HEK293 (cell line): ENCODE results near the gene ETNPPL.

ENCODE experiments used
- CTCF ChIA-PET: fragments of 350-600 bp; formaldehyde crosslinking; extraction: SDS; loops from one replicate; lab custom pipeline; 2021; ENCODE audit warnings: antibody characterized with exemption; lab: Yijun Ruan, JAX
- POLR2A ChIA-PET: fragments of 300-600 bp; formaldehyde crosslinking; extraction: SDS; loops from one replicate; lab custom pipeline; 2020; ENCODE audit warnings: antibody characterized with exemption, inconsistent platforms; lab: Yijun Ruan, JAX
- H3K27ac ChIP-seq: fragments of 200-500 bp; sonication (Bioruptor generic); 2 replicates; pipeline ENCODE4 v1.5.1; 2014; ENCODE audit warnings: low read depth, low read length, control low read depth, inconsistent platforms; ENCODE audit errors: extremely low read depth
- H3K36me3 ChIP-seq, 2 experiments: fragments of 200-500 bp in 1 of 2; sonication (Bioruptor generic) in 1 of 2; 1 replicate in 1 of 2; 2 replicates in 1 of 2; pipeline ENCODE4 v1.5.1; 2014 to 2017; ENCODE audit warnings: inconsistent platforms in 2 of 2, low read length in 2 of 2; ENCODE audit not compliant: control insufficient read depth in 2 of 2, insufficient read depth in 1 of 2
- H3K4me1 ChIP-seq: fragments of 200-500 bp; sonication (Bioruptor generic); 2 replicates; pipeline ENCODE4 v1.5.1; 2014; ENCODE audit warnings: mild to moderate bottlenecking, low read length, inconsistent platforms; ENCODE audit not compliant: control insufficient read depth, insufficient read depth
- H3K4me3 ChIP-seq: 2 replicates; pipeline ENCODE4 v1.5.1; 2011; ENCODE audit warnings: low read depth, mild to moderate bottlenecking, control low read depth, low read length, moderate library complexity
- H3K9me3 ChIP-seq: fragments of 200-500 bp; sonication (Bioruptor generic); 2 replicates; pipeline ENCODE4 v1.5.1; 2014; ENCODE audit warnings: low read depth, low read length, inconsistent platforms; ENCODE audit not compliant: control insufficient read depth, insufficient read depth
- RBAK ChIP-seq: fragments of 450-650 bp; formaldehyde crosslinking; IDR thresholded peaks from 2 replicates; pipeline ENCODE4 v1.5.1; 2016; ENCODE audit warnings: missing biosample characterization, missing genetic modification characterization
- SALL2 ChIP-seq: fragments of 450-650 bp; formaldehyde crosslinking; IDR thresholded peaks from 2 replicates; pipeline ENCODE4 v1.5.0; 2017; ENCODE audit warnings: missing biosample characterization, mild to moderate bottlenecking, missing genetic modification characterization, borderline replicate concordance
- TRIM28 ChIP-seq: IDR thresholded peaks from 2 replicates; pipeline ENCODE4 v1.6.1; 2011; ENCODE audit warnings: low read length, control low read depth, borderline replicate concordance
- YY2 ChIP-seq: fragments of 450-650 bp; formaldehyde crosslinking; IDR thresholded peaks from 2 replicates; pipeline ENCODE4 v1.5.1; 2016; ENCODE audit warnings: missing biosample characterization, missing genetic modification characterization
- ZBTB8A ChIP-seq: fragments of 450-650 bp; formaldehyde crosslinking; IDR thresholded peaks from 2 replicates; pipeline ENCODE4 v1.5.1; 2016; ENCODE audit warnings: missing biosample characterization, missing genetic modification characterization
- ZNF311 ChIP-seq: fragments of 450-650 bp; formaldehyde crosslinking; IDR thresholded peaks from 2 replicates; pipeline ENCODE4 v1.5.1; 2017; ENCODE audit warnings: missing biosample characterization, missing genetic modification characterization, borderline replicate concordance
- ZNF350 ChIP-seq: fragments of 450-650 bp; formaldehyde crosslinking; IDR thresholded peaks from 2 replicates; pipeline ENCODE4 v1.5.0; 2017; ENCODE audit warnings: missing biosample characterization, mild to moderate bottlenecking, missing genetic modification characterization
- ZNF529 ChIP-seq: fragments of 450-650 bp; formaldehyde crosslinking; IDR thresholded peaks from 2 replicates; pipeline ENCODE4 v1.5.1; 2017; ENCODE audit warnings: missing genetic modification characterization, missing biosample characterization; ENCODE audit not compliant: insufficient replicate concordance
- ZNF560 ChIP-seq: fragments of 450-650 bp; formaldehyde crosslinking; IDR thresholded peaks from 2 replicates; pipeline ENCODE4 v1.5.1; 2017; ENCODE audit warnings: missing biosample characterization, missing genetic modification characterization, borderline replicate concordance
- ZNF621 ChIP-seq: fragments of 450-650 bp; formaldehyde crosslinking; IDR thresholded peaks from 2 replicates; pipeline ENCODE4 v1.5.1; 2017; ENCODE audit warnings: missing biosample characterization, missing genetic modification characterization
- ZNF623 ChIP-seq: fragments of 450-650 bp; formaldehyde crosslinking; IDR thresholded peaks from 2 replicates; pipeline ENCODE4 v1.5.1; 2016; ENCODE audit warnings: missing biosample characterization, missing genetic modification characterization
- ZNF624 ChIP-seq: fragments of 450-650 bp; formaldehyde crosslinking; IDR thresholded peaks from 2 replicates; pipeline ENCODE4 v1.5.1; 2017; ENCODE audit warnings: missing biosample characterization, missing genetic modification characterization
- ZNF664 ChIP-seq: fragments of 450-650 bp; formaldehyde crosslinking; IDR thresholded peaks from 2 replicates; pipeline ENCODE4 v1.5.1; 2016; ENCODE audit warnings: missing biosample characterization, missing genetic modification characterization
- ZNF747 ChIP-seq: fragments of 450-650 bp; formaldehyde crosslinking; IDR thresholded peaks from 2 replicates; pipeline ENCODE4 v1.5.1; 2016; ENCODE audit warnings: missing biosample characterization, missing genetic modification characterization
- ZNF837 ChIP-seq: fragments of 450-650 bp; formaldehyde crosslinking; IDR thresholded peaks from 2 replicates; pipeline ENCODE4 v1.5.1; 2016; ENCODE audit warnings: missing biosample characterization, missing genetic modification characterization
- ZNF843 ChIP-seq: fragments of 450-650 bp; formaldehyde crosslinking; IDR thresholded peaks from 2 replicates; pipeline ENCODE4 v1.5.1; 2016; ENCODE audit warnings: missing biosample characterization, missing genetic modification characterization
- TF ChIP-seq, protein P1 (sequence below): fragments of 450-650 bp; formaldehyde crosslinking; IDR thresholded peaks from 2 replicates; pipeline ENCODE4 v1.5.1; 2016; ENCODE audit warnings: missing biosample characterization, missing genetic modification characterization
- TF ChIP-seq, protein P2 (sequence below): fragments of 450-650 bp; formaldehyde crosslinking; IDR thresholded peaks from 2 replicates; pipeline ENCODE4 v1.5.1; 2016; ENCODE audit warnings: missing biosample characterization, missing genetic modification characterization, borderline replicate concordance

Gene ETNPPL

DNA sequence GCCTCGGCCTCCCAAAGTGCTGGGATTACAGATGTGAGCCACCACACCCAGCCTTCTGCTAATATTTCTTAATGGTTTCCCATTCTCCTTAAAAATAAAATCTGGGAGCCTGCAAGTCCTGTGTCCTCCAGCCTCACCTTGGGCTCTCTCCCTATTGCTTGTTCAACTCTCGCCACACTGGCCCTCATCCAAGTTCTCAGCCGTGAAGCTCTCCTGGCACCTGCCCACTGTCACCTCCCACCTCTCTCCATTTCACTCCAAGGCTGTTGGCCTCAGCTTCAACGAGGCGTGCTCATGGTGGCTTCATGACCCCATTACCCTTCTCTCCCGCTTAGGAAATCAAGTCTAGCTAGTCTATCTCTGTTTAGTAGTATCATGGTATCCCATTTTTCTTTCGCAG is 9.5 kb upstream of the ETNPPL start:
- H3K9me3 ChIP-seq, result no peaks in the 10 kb centered on the region
- CTCF ChIA-PET, result no interaction called here
- POLR2A ChIA-PET, result no interaction called here
- TF ChIP-seq RBAK (tag by site-specific recombination), result no peak
- TF ChIP-seq ZNF624 (tag by site-specific recombination), result no peak
- TF ChIP-seq, protein P1, sequence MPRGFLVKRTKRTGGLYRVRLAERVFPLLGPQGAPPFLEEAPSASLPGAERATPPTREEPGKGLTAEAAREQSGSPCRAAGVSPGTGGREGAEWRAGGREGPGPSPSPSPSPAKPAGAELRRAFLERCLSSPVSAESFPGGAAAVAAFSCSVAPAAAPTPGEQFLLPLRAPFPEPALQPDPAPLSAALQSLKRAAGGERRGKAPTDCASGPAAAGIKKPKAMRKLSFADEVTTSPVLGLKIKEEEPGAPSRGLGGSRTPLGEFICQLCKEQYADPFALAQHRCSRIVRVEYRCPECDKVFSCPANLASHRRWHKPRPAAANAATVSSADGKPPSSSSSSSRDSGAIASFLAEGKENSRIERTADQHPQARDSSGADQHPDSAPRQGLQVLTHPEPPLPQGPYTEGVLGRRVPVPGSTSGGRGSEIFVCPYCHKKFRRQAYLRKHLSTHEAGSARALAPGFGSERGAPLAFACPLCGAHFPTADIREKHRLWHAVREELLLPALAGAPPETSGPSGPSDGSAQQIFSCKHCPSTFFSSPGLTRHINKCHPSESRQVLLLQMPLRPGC, result no peak
- no peak for TF ChIP-seq ZNF350 (tag by site-specific recombination)
- TF ChIP-seq ZNF560, result no peak
- TF ChIP-seq ZNF623, result no peak
- TF ChIP-seq, protein P2, sequence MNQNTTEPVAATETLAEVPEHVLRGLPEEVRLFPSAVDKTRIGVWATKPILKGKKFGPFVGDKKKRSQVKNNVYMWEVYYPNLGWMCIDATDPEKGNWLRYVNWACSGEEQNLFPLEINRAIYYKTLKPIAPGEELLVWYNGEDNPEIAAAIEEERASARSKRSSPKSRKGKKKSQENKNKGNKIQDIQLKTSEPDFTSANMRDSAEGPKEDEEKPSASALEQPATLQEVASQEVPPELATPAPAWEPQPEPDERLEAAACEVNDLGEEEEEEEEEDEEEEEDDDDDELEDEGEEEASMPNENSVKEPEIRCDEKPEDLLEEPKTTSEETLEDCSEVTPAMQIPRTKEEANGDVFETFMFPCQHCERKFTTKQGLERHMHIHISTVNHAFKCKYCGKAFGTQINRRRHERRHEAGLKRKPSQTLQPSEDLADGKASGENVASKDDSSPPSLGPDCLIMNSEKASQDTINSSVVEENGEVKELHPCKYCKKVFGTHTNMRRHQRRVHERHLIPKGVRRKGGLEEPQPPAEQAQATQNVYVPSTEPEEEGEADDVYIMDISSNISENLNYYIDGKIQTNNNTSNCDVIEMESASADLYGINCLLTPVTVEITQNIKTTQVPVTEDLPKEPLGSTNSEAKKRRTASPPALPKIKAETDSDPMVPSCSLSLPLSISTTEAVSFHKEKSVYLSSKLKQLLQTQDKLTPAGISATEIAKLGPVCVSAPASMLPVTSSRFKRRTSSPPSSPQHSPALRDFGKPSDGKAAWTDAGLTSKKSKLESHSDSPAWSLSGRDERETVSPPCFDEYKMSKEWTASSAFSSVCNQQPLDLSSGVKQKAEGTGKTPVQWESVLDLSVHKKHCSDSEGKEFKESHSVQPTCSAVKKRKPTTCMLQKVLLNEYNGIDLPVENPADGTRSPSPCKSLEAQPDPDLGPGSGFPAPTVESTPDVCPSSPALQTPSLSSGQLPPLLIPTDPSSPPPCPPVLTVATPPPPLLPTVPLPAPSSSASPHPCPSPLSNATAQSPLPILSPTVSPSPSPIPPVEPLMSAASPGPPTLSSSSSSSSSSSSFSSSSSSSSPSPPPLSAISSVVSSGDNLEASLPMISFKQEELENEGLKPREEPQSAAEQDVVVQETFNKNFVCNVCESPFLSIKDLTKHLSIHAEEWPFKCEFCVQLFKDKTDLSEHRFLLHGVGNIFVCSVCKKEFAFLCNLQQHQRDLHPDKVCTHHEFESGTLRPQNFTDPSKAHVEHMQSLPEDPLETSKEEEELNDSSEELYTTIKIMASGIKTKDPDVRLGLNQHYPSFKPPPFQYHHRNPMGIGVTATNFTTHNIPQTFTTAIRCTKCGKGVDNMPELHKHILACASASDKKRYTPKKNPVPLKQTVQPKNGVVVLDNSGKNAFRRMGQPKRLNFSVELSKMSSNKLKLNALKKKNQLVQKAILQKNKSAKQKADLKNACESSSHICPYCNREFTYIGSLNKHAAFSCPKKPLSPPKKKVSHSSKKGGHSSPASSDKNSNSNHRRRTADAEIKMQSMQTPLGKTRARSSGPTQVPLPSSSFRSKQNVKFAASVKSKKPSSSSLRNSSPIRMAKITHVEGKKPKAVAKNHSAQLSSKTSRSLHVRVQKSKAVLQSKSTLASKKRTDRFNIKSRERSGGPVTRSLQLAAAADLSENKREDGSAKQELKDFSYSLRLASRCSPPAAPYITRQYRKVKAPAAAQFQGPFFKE (tag by site-specific recombination), result no peak
- TF ChIP-seq ZNF747 (tag by site-specific recombination), result no peak
- TF ChIP-seq ZNF311 (tag by site-specific recombination), result no peak
- no peak for TF ChIP-seq YY2 (tag by site-specific recombination)
- TF ChIP-seq ZNF621 (tag by site-specific recombination), result no peak
- TF ChIP-seq ZNF529 (tag by site-specific recombination), result no peak
- TF ChIP-seq ZBTB8A (tag by site-specific recombination), result no peak
- TF ChIP-seq SALL2, result no peak
- no peak for TF ChIP-seq ZNF843 (tag by site-specific recombination)
- TF ChIP-seq TRIM28, result no peak
- no peak overlapping the region for H3K4me3 ChIP-seq
- H3K4me1 ChIP-seq, result no peaks in the 10 kb centered on the region
- H3K36me3 ChIP-seq, result no peaks in the 10 kb centered on the region
- no peak overlapping the region for H3K27ac ChIP-seq

DNA sequence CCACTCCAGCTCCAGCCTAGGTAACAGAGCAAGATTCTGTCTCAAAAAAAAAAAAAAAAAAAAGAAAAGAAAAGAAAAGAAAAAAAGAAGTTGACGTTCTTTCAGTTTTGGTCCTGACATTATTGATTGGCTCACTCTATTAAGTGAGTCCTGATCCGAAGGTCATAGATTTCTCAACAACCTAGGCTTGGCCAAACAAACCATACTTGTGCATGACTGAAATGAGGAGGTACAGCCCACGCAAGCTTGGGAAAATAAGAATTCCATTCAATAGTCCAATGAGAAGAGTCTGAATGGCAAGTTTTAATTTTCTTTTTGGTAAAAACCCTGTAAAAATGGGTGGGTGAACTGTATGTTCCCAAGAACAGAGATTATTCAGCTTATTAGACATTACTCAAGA is 3.2 kb upstream of the ETNPPL start:
- TF ChIP-seq ZNF837 (tag by site-specific recombination), result no peak
- TF ChIP-seq, all 188 proteins: peak for 0
- Histone ChIP-seq H3K36me3 (no peaks in the 10 kb centered on the region), H3K4me1 (no peaks in the 10 kb centered on the region), H3K9me3 (no peaks in the 10 kb centered on the region), H3K27ac (no peak overlapping the region), H3K4me3 (no peak overlapping the region)
- POLR2A ChIA-PET, result no interaction called here
- CTCF ChIA-PET, result no interaction called here

DNA sequence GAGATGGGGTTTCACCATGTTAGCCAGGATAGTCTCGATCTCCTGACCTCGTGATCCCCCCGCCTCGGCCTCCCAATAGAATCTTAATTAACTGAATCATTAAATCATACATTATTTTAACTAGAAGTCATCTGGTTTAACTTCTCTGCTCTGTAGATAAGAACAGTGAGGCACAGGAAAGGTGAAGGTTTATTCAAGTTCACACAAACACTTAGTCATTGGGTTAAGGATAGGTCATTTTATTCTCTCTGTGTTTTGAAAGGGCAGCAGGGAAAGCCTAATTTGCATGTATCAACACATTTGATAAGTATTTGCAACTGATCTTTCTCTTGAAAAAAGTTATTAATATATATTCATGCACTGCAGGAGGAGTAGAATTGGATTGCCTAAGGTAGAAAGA is 1.1 kb upstream of the ETNPPL start:
- CTCF ChIA-PET, result no interaction called here
- H3K4me1 ChIP-seq, result no peaks in the 10 kb centered on the region
- H3K9me3 ChIP-seq, result no peaks in the 10 kb centered on the region
- POLR2A ChIA-PET, result no interaction called here
- no peaks in the 10 kb centered on the region for H3K36me3 ChIP-seq
- H3K4me3 ChIP-seq, result no peak overlapping the region
- no peak overlapping the region for H3K27ac ChIP-seq
- TF ChIP-seq ZNF664 (tag by site-specific recombination), result no peak
